Measurements from ENCODE around the gene ELOVL5.
A peak's percentile ranks its signal among the peaks of the same experiment; 100 is the strongest.
"Not testable (repeated sequence)": the region's sequence is repeated elsewhere in the genome, so short reads cannot be mapped to it uniquely, and the experiment has no call there.

ELOVL5 gene

GRCh38 chr6:53320964-53321363 is 27.8 kb downstream of the ELOVL5 start:
- H3K4me3 ChIP-seq (ENCODE audit: low read depth, low read length) = no peak overlapping the region
- TF ChIP-seq CTCF (IDR thresholded peaks at IDR 0.05; ENCODE audit: low read depth, low read length) (no peak), MAX (IDR thresholded peaks at IDR 0.05; ENCODE audit: low read depth, low read length) (no peak)
- peak; percentile 59 for DNase-seq (ENCODE audit: low read depth)

DNA sequence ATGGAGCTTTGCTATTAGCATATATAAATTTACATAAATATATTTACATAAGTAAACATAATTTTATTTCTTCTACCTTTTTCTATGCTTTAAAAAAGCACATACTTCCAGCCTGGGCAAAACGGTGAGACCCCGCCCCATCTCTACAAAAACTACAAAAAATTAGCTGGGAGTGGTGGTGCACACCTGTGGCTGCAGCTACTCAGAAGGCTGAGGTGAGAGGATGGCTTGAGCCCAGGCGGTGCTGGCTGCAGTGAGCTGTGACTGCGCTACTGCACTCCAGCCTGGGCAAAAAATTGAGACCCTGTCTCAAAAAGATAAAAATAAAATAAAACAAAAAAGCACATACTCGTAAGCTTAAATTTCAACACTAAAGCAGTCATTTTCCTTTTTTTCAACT is 30.3 kb downstream of the ELOVL5 start:
- TF ChIP-seq MYC (IDR thresholded peaks at IDR 0.05; ENCODE audit: low read depth, low read length) (no peak), CTCF (IDR thresholded peaks at IDR 0.05; ENCODE audit: low read depth, low read length) (no peak), MAX (IDR thresholded peaks at IDR 0.05; ENCODE audit: low read depth, low read length) (no peak), POLR2A (IDR thresholded peaks at IDR 0.05; ENCODE audit: extremely low read depth, insufficient read length) (no peak)
- no peak for DNase-seq (ENCODE audit: low read depth)
- H3K4me3 ChIP-seq (ENCODE audit: low read depth, low read length) = no peak overlapping the region

DNA sequence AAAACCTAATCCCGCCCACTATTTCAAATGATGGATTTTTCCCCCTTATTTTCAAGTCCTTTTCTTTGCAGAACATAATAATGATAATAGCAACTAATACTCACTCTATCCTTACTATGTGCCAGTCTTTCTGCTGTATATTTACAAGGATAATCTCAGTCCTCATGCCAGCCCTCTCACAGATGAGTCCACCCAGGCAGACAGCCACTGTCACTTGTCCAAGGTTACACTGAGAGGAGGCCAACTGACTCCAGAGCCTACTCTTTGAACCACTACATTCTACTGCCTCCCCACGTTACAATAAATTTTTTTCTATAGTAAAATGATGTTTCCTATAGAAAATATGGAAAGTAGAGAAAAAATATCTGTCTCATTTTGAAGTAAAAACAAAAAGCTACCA is 30.9 kb downstream of the ELOVL5 start:
- DNase-seq (ENCODE audit: low read depth) = no peak
- H3K4me3 ChIP-seq (ENCODE audit: low read depth, low read length) = no peak overlapping the region
- no peak for TF ChIP-seq POLR2A (IDR thresholded peaks at IDR 0.05; ENCODE audit: extremely low read depth, insufficient read length)
- TF ChIP-seq MYC (IDR thresholded peaks at IDR 0.05; ENCODE audit: low read depth, low read length) = no peak
- no peak for TF ChIP-seq MAX (IDR thresholded peaks at IDR 0.05; ENCODE audit: low read depth, low read length)
- TF ChIP-seq CTCF (IDR thresholded peaks at IDR 0.05; ENCODE audit: low read depth, low read length) = no peak

DNA sequence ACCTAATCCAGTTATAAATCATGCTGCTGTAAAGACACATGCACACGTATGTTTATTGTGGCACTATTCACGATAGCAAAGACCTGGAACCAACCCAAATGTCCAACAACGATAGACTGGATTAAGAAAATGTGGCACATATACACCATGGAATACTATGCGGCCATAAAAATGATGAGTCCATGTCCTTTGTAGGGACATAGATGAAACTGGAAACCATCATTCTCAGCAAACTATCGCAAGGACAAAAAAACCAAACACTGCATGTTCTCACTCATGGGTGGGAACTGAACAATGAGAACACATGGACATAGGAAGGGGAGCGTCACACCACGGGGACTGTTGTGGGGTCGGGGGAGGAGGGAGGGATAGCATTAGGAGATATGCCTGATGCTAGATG is 31.5 kb downstream of the ELOVL5 start:
- DNase-seq (ENCODE audit: low read depth); H3K4me3 ChIP-seq (ENCODE audit: low read depth, low read length): not testable (repeated sequence)

DNA sequence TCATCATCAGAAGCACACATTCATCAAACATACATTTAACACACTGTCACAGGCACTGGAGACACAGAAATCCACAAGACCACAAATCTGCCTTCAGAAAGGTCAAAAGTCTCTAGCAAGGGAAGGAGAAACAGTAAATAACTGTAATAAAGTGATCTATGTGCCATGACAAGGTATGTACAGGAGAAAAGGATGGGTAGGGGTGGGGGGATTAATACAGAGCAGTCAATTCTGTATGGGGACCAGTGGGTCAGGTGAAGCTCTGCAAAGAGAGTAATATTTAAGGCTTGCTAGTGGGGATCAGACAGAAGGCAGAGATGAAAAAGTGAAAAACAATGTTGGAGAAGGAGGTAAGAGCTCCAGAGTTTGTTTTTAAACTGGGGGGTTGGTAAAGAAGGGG is 32.6 kb downstream of the ELOVL5 start:
- TF ChIP-seq MAX (IDR thresholded peaks at IDR 0.05; ENCODE audit: low read depth, low read length) (no peak), MYC (IDR thresholded peaks at IDR 0.05; ENCODE audit: low read depth, low read length) (no peak), POLR2A (IDR thresholded peaks at IDR 0.05; ENCODE audit: extremely low read depth, insufficient read length) (no peak), CTCF (IDR thresholded peaks at IDR 0.05; ENCODE audit: low read depth, low read length) (no peak)
- DNase-seq (ENCODE audit: low read depth) = no peak
- H3K4me3 ChIP-seq (ENCODE audit: low read depth, low read length) = no peak overlapping the region

GRCh38 chr6:53315086-53315724 is 33.5 kb downstream of the ELOVL5 start:
- TF ChIP-seq CTCF (IDR thresholded peaks at IDR 0.05; ENCODE audit: low read depth, low read length) = no peak
- TF ChIP-seq MAX (IDR thresholded peaks at IDR 0.05; ENCODE audit: low read depth, low read length) = no peak
- TF ChIP-seq MYC (IDR thresholded peaks at IDR 0.05; ENCODE audit: low read depth, low read length) = no peak
- TF ChIP-seq POLR2A (IDR thresholded peaks at IDR 0.05; ENCODE audit: extremely low read depth, insufficient read length) = no peak
- no peak overlapping the region for H3K4me3 ChIP-seq (ENCODE audit: low read depth, low read length)
- DNase-seq (ENCODE audit: low read depth) = no peak

All from NB4 (cell line).